ENCODE results near the gene MYO3B. TPM values are rescaled to one million over a fixed set of nuclear protein-coding genes. Genes with fewer than 3 reads are reported as not detected.

Gene MYO3B
- total RNA-seq, 2 experiments from 2014 or later = not detected

DNA sequence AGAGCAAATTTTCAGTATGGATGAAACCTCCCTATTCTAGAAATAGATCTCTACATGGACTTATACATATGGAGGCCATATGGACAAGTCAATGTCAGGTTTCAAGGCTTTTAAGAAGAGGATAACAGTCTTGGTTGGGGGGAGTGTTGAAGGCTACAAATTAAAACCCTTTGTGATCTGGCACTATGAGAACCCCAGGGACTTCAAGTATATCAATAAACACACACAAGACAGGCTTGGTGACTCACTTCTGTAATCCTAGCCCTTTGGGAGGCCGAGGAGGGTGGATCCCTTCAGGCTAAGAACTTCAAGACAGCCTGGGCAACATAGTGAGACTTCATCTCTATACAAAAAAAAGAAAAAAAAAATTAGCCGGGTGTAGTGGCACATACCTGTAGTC is 410.0 kb downstream of the MYO3B start:
- no peak overlapping the region for H2AFZ ChIP-seq (ENCODE audit: low read length)
- intact Hi-C loops (cut with micrococcal nuclease; ENCODE audit: unreplicated experiment) = no loop called here
- TF ChIP-seq, protein P1, sequence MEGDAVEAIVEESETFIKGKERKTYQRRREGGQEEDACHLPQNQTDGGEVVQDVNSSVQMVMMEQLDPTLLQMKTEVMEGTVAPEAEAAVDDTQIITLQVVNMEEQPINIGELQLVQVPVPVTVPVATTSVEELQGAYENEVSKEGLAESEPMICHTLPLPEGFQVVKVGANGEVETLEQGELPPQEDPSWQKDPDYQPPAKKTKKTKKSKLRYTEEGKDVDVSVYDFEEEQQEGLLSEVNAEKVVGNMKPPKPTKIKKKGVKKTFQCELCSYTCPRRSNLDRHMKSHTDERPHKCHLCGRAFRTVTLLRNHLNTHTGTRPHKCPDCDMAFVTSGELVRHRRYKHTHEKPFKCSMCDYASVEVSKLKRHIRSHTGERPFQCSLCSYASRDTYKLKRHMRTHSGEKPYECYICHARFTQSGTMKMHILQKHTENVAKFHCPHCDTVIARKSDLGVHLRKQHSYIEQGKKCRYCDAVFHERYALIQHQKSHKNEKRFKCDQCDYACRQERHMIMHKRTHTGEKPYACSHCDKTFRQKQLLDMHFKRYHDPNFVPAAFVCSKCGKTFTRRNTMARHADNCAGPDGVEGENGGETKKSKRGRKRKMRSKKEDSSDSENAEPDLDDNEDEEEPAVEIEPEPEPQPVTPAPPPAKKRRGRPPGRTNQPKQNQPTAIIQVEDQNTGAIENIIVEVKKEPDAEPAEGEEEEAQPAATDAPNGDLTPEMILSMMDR (conservative IDR thresholded peaks at IDR 0.05; ENCODE audit: low read length) = no peak
- TF ChIP-seq EZH2phosphoT487 (IDR thresholded peaks at IDR 0.05; ENCODE audit: borderline replicate concordance, low read depth, low read length) = no peak
- no peaks in the 10 kb centered on the region for H3K79me2 ChIP-seq (ENCODE audit: insufficient read depth, low read depth, low read length)
- no peaks in the 10 kb centered on the region for H4K20me1 ChIP-seq (ENCODE audit: insufficient read depth, low read length)
- no peak overlapping the region for H3K27ac ChIP-seq (ENCODE audit: low read depth, low read length, poor library complexity, severe bottlenecking)
- H3K4me1 ChIP-seq (ENCODE audit: insufficient read depth, low read length, poor library complexity, severe bottlenecking) = no peaks in the 10 kb centered on the region
- no TSS peak for BruUV-seq (replicated peaks)
- no peaks in the 10 kb centered on the region for H3K9me2 ChIP-seq (ENCODE audit: insufficient read depth, low read length)
- no peaks in the 10 kb centered on the region for H3K36me3 ChIP-seq (ENCODE audit: insufficient read depth, low read length)
- no peaks in the 10 kb centered on the region for H3K9me3 ChIP-seq (ENCODE audit: low read length)
- POLR2A ChIA-PET = interaction anchor here (2.0 kb wide), 1 partner anchor 11 kb away, joined by 6 read pairs; no protein-coding TSS in a partner anchor
- H3K4me2 ChIP-seq (ENCODE audit: low read length) = no peak overlapping the region
- CTCF ChIA-PET (ENCODE audit: unreplicated experiment) = no interaction called here
- DNase-seq (ENCODE audit: low spot score) = no peak
- no peak overlapping the region for H3K4me3 ChIP-seq (ENCODE audit: low read depth, low read length, poor library complexity, severe bottlenecking)

DNA sequence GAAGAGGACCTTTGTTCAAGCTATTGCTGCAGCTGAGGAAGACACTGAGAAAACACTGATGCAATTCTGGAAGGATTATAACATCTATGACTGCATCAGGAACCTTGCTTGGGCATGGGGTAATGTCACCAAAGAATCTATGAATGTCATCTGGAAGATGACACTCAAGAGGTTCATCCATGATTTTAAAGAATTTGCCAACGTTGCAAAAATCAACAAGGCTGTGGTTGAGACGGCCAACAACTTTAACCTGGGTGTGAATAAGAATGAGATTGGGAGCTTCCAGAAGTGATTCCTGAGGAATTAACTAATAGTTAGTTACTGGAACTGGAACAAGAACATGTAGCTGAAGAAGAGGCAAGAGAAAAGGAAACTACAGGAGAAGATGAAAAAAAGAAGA is 410.8 kb downstream of the MYO3B start:
- H3K27ac ChIP-seq (ENCODE audit: low read depth, low read length, poor library complexity, severe bottlenecking) = no peak overlapping the region
- ChIA-PET CTCF (ENCODE audit: unreplicated experiment) (no interaction called here), POLR2A (interaction anchor here (0.6 to 2.0 kb wide), 2 partner anchors 10 to 94 kb away, joined by 5 to 6 read pairs; no protein-coding TSS in a partner anchor)
- no peaks in the 10 kb centered on the region for H4K20me1 ChIP-seq (ENCODE audit: insufficient read depth, low read length)
- no peak for DNase-seq (ENCODE audit: low spot score)
- H3K79me2 ChIP-seq (ENCODE audit: insufficient read depth, low read depth, low read length) = no peaks in the 10 kb centered on the region
- H3K4me2 ChIP-seq (ENCODE audit: low read length) = no peak overlapping the region
- H3K9me3 ChIP-seq (ENCODE audit: low read length) = no peaks in the 10 kb centered on the region
- H3K36me3 ChIP-seq (ENCODE audit: insufficient read depth, low read length) = no peaks in the 10 kb centered on the region
- no peak overlapping the region for H3K4me3 ChIP-seq (ENCODE audit: low read depth, low read length, poor library complexity, severe bottlenecking)
- intact Hi-C loops (cut with micrococcal nuclease; ENCODE audit: unreplicated experiment) = no loop called here
- H2AFZ ChIP-seq (ENCODE audit: low read length) = no peak overlapping the region
- H3K9me2 ChIP-seq (ENCODE audit: insufficient read depth, low read length) = no peaks in the 10 kb centered on the region
- TF ChIP-seq EZH2phosphoT487 (IDR thresholded peaks at IDR 0.05; ENCODE audit: borderline replicate concordance, low read depth, low read length) = no peak
- TF ChIP-seq, protein P1 (conservative IDR thresholded peaks at IDR 0.05; ENCODE audit: low read length) = no peak
- no peaks in the 10 kb centered on the region for H3K4me1 ChIP-seq (ENCODE audit: insufficient read depth, low read length, poor library complexity, severe bottlenecking)
- no TSS peak for BruUV-seq (replicated peaks)

DNA sequence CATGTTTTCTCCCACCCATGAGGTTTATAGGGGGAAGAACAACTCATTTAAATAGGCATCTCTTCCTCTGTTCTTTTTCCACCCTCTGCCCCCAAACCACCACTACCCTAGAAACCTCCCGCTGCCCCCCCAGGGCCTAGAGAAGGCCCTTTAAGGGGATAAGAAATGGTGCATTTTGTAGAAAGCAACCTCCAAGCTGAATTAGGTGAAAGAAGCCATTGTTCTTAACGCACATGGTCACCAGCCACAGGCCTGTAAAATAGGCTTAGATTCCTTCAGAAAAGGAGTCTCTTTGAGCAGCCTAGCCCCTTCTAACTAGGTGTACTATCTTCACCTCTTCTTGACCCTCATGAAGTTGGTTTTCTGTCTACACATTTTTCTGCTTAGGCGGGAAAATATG is 418.6 kb downstream of the MYO3B start:
- POLR2A ChIA-PET = interaction anchor here (0.7 kb wide), 1 partner anchor 611 kb away, joined by 6 read pairs; no protein-coding TSS in a partner anchor
- intact Hi-C loops (cut with micrococcal nuclease; ENCODE audit: unreplicated experiment) = no loop called here
- no peak for TF ChIP-seq EZH2phosphoT487 (IDR thresholded peaks at IDR 0.05; ENCODE audit: borderline replicate concordance, low read depth, low read length)
- TF ChIP-seq, protein P1 (conservative IDR thresholded peaks at IDR 0.05; ENCODE audit: low read length) = no peak

More for the DNA sequence above, 418.6 kb downstream of the MYO3B start:
- Histone ChIP-seq H3K9me2 (ENCODE audit: insufficient read depth, low read length) (no peaks in the 10 kb centered on the region), H3K4me2 (ENCODE audit: low read length) (no peak overlapping the region), H3K36me3 (ENCODE audit: insufficient read depth, low read length) (no peaks in the 10 kb centered on the region), H3K79me2 (ENCODE audit: insufficient read depth, low read depth, low read length) (no peaks in the 10 kb centered on the region), H3K4me3 (ENCODE audit: low read depth, low read length, poor library complexity, severe bottlenecking) (no peak overlapping the region), H3K27ac (ENCODE audit: low read depth, low read length, poor library complexity, severe bottlenecking) (no peak overlapping the region), H4K20me1 (ENCODE audit: insufficient read depth, low read length) (no peaks in the 10 kb centered on the region), H3K4me1 (ENCODE audit: insufficient read depth, low read length, poor library complexity, severe bottlenecking) (no peaks in the 10 kb centered on the region), H2AFZ (ENCODE audit: low read length) (no peak overlapping the region), H3K9me3 (ENCODE audit: low read length) (no peaks in the 10 kb centered on the region)
- CTCF ChIA-PET (ENCODE audit: unreplicated experiment) = no interaction called here
- BruUV-seq (replicated peaks) = no TSS peak
- no peak for DNase-seq (ENCODE audit: low spot score)
